A549 (cell line): Measurements from ENCODE around the gene TNIK. TPM values are rescaled to one million over a fixed set of nuclear protein-coding genes. Genes with fewer than 3 reads are reported as not detected.
"Not testable (repeated sequence)": the region's sequence is repeated elsewhere in the genome, so short reads cannot be mapped to it uniquely, and the experiment has no call there.

ENCODE experiments used
- ATAC-seq, 2 experiments: fragments of 200-7000 bp in 1 of 2; fragments of >200 bp in 1 of 2; cut with Nextera tagmentation in 1 of 2; cut with Tn5 transposase in 1 of 2; 3 replicates each; pipeline versions ENCODE4 v1.8.0 to v1.9.1; 2018 to 2020; ENCODE audit warnings: mild to moderate bottlenecking in 1 of 2, moderate library complexity in 1 of 2
- CTCF ChIA-PET: fragments of 300-600 bp; sonication (Branson Sonifier 250); formaldehyde crosslinking; extraction: SDS; loops from one replicate; lab custom pipeline; 2021; ENCODE audit warnings: antibody characterized with exemption, inconsistent platforms; lab: Yijun Ruan, JAX
- POLR2A ChIA-PET: fragments of 350-600 bp; formaldehyde crosslinking; extraction: SDS; loops from one replicate; lab custom pipeline; 2021; ENCODE audit warnings: antibody characterized with exemption, inconsistent platforms; lab: Yijun Ruan, JAX
- DNase-seq, 2 experiments: peaks; one replicate each; pipeline versions ENCODE4 v3.0.0 to v3.0.0-alpha.2; 2011 to 2016; ENCODE audit warnings: low read depth in 1 of 2, low spot score in 1 of 2
- FAIRE-seq: peaks from 2 replicates; lab custom pipeline; 2011; peaks lifted over from hg19 to GRCh38; lab: Jason Lieb, UNC
- H3K27ac ChIP-seq, 2 experiments: fragments of >200 bp; sonication (Bioruptor Twin); formaldehyde crosslinking; 3 replicates each; pipeline ENCODE4 v1.5.1; 2016 to 2017
- H3K4me1 ChIP-seq: fragments of >200 bp; sonication (Bioruptor Twin); formaldehyde crosslinking; 3 replicates; pipeline ENCODE4 v1.6.1; 2016
- H3K4me2 ChIP-seq: fragments of >200 bp; sonication (Bioruptor Twin); formaldehyde crosslinking; 3 replicates; pipeline ENCODE4 v1.6.1; 2016
- H3K4me3 ChIP-seq: fragments of >200 bp; sonication (Bioruptor Twin); formaldehyde crosslinking; 3 replicates; pipeline ENCODE4 v1.5.1; 2016
- H3K9me3 ChIP-seq: fragments of >200 bp; sonication (Bioruptor Twin); formaldehyde crosslinking; 3 replicates; pipeline ENCODE4 v1.6.1; 2016
- ATOH8 ChIP-seq: fragments of 250-450 bp; sonication (Bioruptor Pico); IDR thresholded peaks from 2 replicates; pipeline ENCODE4 v1.5.0; 2020; ENCODE audit warnings: low read depth, mild to moderate bottlenecking, moderate library complexity
- BHLHE40 ChIP-seq: IDR thresholded peaks from 2 replicates; pipeline ENCODE4 v1.6.1; 2012; ENCODE audit warnings: low read depth, low read length, inconsistent platforms
- CHD2 ChIP-seq: fragments of 150-350 bp; IDR thresholded peaks from 2 replicates; pipeline ENCODE4 v1.6.1; 2014; ENCODE audit warnings: low read length; ENCODE audit not compliant: partially characterized antibody
- E2F6 ChIP-seq: IDR thresholded peaks from 2 replicates; pipeline ENCODE4 v1.6.1; 2012; ENCODE audit warnings: low read depth, borderline replicate concordance
- ELK1 ChIP-seq: fragments of 150-350 bp; IDR thresholded peaks from 2 replicates; pipeline ENCODE4 v1.6.1; 2014; ENCODE audit warnings: low read depth, mild to moderate bottlenecking, low read length
- FOSB ChIP-seq: fragments of 250-450 bp; sonication (Bioruptor Pico); IDR thresholded peaks from 2 replicates; pipeline ENCODE4 v1.5.0; 2020; ENCODE audit warnings: mild to moderate bottlenecking, moderate library complexity
- FOSL2 ChIP-seq, 2 experiments: fragments of 450-650 bp in 1 of 2; fragments of >200 bp in 1 of 2; sonication (Bioruptor Twin) in 1 of 2; formaldehyde crosslinking; IDR thresholded peaks; 2 replicates each; pipeline versions ENCODE4 v1.5.0 to v1.6.1; 2016 to 2020; ENCODE audit warnings: mild to moderate bottlenecking in 1 of 2, moderate library complexity in 1 of 2
- MAFK ChIP-seq: fragments of 450-650 bp; IDR thresholded peaks from 2 replicates; pipeline ENCODE4 v1.6.1; 2014; ENCODE audit not compliant: partially characterized antibody
- MAX ChIP-seq: IDR thresholded peaks from 2 replicates; pipeline ENCODE4 v1.6.1; 2012
- NPAS2 ChIP-seq: fragments of 250-450 bp; sonication (Bioruptor Pico); IDR thresholded peaks from 2 replicates; pipeline ENCODE4 v1.8.0; 2022; ENCODE audit warnings: mild to moderate bottlenecking, moderate library complexity, borderline replicate concordance
- NR3C1 ChIP-seq: fragments of >200 bp; sonication (Bioruptor Twin); formaldehyde crosslinking; IDR thresholded peaks from 3 replicates; pipeline ENCODE4 v1.6.1; 2017
- POLR2A ChIP-seq: IDR thresholded peaks from 2 replicates; pipeline ENCODE4 v1.6.1; 2012; ENCODE audit warnings: mild to moderate bottlenecking, low read length
- RARB ChIP-seq: fragments of 250-450 bp; sonication (Bioruptor Pico); IDR thresholded peaks from 2 replicates; pipeline ENCODE4 v1.8.0; 2021; ENCODE audit warnings: mild to moderate bottlenecking, moderate library complexity
- RCOR1 ChIP-seq: fragments of 150-350 bp; IDR thresholded peaks from 2 replicates; pipeline ENCODE4 v1.6.1; 2014; ENCODE audit warnings: antibody characterized with exemption, low read length, low read depth
- REST ChIP-seq: fragments of 200-600 bp; sonication (generic); IDR thresholded peaks from 2 replicates; pipeline ENCODE4 v1.6.1; 2016; ENCODE audit warnings: antibody characterized with exemption, mild to moderate bottlenecking, moderate library complexity
- SMC3 ChIP-seq: fragments of >200 bp; sonication (Bioruptor Twin); formaldehyde crosslinking; IDR thresholded peaks from 3 replicates; pipeline ENCODE4 v1.6.1; 2018; ENCODE audit warnings: inconsistent platforms
- TFCP2L1 ChIP-seq: fragments of 250-450 bp; sonication (Bioruptor Pico); IDR thresholded peaks from 2 replicates; pipeline ENCODE4 v1.5.0; 2021; ENCODE audit warnings: mild to moderate bottlenecking
- TP53 ChIP-seq: fragments of 250-450 bp; sonication (Bioruptor Pico); IDR thresholded peaks from 2 replicates; pipeline ENCODE4 v1.5.0; 2021; ENCODE audit warnings: mild to moderate bottlenecking, moderate library complexity
- USF2 ChIP-seq: fragments of 450-650 bp; IDR thresholded peaks from 2 replicates; pipeline ENCODE4 v1.6.1; 2014; ENCODE audit warnings: antibody characterized with exemption
- ZC3H11A ChIP-seq: fragments of 450-650 bp; IDR thresholded peaks from 2 replicates; pipeline ENCODE4 v1.6.1; 2014; ENCODE audit warnings: antibody characterized with exemption, mild to moderate bottlenecking
- ZFP36 ChIP-seq: fragments of 450-650 bp; IDR thresholded peaks from 2 replicates; pipeline ENCODE4 v1.6.1; 2014; ENCODE audit warnings: borderline replicate concordance; ENCODE audit not compliant: partially characterized antibody
- WGBS: methylation state at CpG from one replicate; pipeline ENCODE4 v1.1.6; 2017; ENCODE audit errors: missing lambda C conversion rate; 5-methylcytosine and 5-hydroxymethylcytosine counted together
- polyA plus RNA-seq, 4 experiments: library from polyadenylated mRNA; depleted of rRNA in 3 of 4; stranded (reverse); fragments of >200 nt; fragmentation: RNase III in 1 of 4; extraction: RNeasy Plus Mini Kit Qiagen cat#74134 plus additional on column Dnase treatment in 1 of 4; gene quantifications; 2 replicates in 3 of 4; 3 replicates in 1 of 4; pipeline ENCODE4 v1.2.3, GENCODE V29; 2011 to 2017

TNIK gene
- polyA plus RNA-seq, 2 of the 4 experiments (the other 2 are of a cell fraction): 1.6 to 1.8 TPM

GRCh38 chr3:171452328-171452727 is 7.9 kb downstream of the TNIK start:
- TF ChIP-seq ZFP36 (no peak), RARB (no peak), MAFK (no peak), ATOH8 (CRISPR knock-in tag) (no peak), TP53 (no peak), POLR2A (no peak), ELK1 (no peak), SMC3 (no peak)
- no peaks in the 10 kb centered on the region for H3K9me3 ChIP-seq
- 79% methylated on average over 5 of the region's 5 CpGs for WGBS
- H3K27ac ChIP-seq: no peak overlapping the region
- peaks cover 3% of the 10 kb centered on the region; the same call in 2 of the 3 replicates for H3K4me1 ChIP-seq
- FAIRE-seq (no peak), ATAC-seq (no peak), DNase-seq (no peak)
- no peak overlapping the region for H3K4me3 ChIP-seq
- no peak overlapping the region for H3K4me2 ChIP-seq
- POLR2A ChIA-PET: no interaction called here
- CTCF ChIA-PET: interaction anchor here (0.7 kb wide), 1 partner anchor 20 kb away, joined by 3 read pairs; no protein-coding TSS in a partner anchor

GRCh38 chr3:171451915-171452314 is 8.3 kb downstream of the TNIK start:
- FAIRE-seq: no peak
- ChIA-PET CTCF (interaction anchor here (0.7 kb wide), 1 partner anchor 21 kb away, joined by 3 read pairs; no protein-coding TSS in a partner anchor), POLR2A (no interaction called here)

GRCh38 chr3:171447579-171447891 is 12.7 kb downstream of the TNIK start:
- H3K4me1 ChIP-seq, DNase-seq, H3K27ac ChIP-seq, FAIRE-seq, POLR2A ChIA-PET, H3K4me3 ChIP-seq, ATAC-seq, CTCF ChIA-PET, H3K9me3 ChIP-seq: not testable (repeated sequence)
- WGBS: 4% methylated on average over 1 of the region's 1 CpG
- H3K4me2 ChIP-seq: peak overlapping the region; percentile 16; the same call in 2 of the 3 replicates

More at GRCh38 chr3:171451915-171452314, 8.3 kb downstream of the TNIK start:
- Histone ChIP-seq H3K4me1 (peaks cover 8% of the 10 kb centered on the region; the same call in 2 of the 3 replicates), H3K4me2 (no peak overlapping the region), H3K9me3 (no peaks in the 10 kb centered on the region), H3K27ac (no peak overlapping the region), H3K4me3 (no peak overlapping the region)
- WGBS: 89% methylated on average over 5 of the region's 5 CpGs
- DNase-seq (no peak), ATAC-seq (no peak)
- TF ChIP-seq ZC3H11A (no peak), MAX (no peak), E2F6 (no peak), TFCP2L1 (CRISPR knock-in tag) (no peak), NPAS2 (CRISPR knock-in tag) (no peak), FOSB (CRISPR knock-in tag) (no peak), CHD2 (no peak), RCOR1 (no peak), USF2 (no peak), FOSL2 (IDR thresholded peaks at IDR 0.05) (no peak), FOSL2 (CRISPR knock-in tag; IDR thresholded peaks at IDR 0.05) (no peak), NR3C1 (no peak), REST (no peak), ATOH8 (CRISPR knock-in tag) (no peak), BHLHE40 (no peak)
